GM21423 (cell line): ENCODE data around the gene RND3.

Experiments used
- ATAC-seq: cut with Tn5 transposase; IDR thresholded peaks from one replicate; pipeline ENCODE4 v1.9.1; 2021; ENCODE audit warnings: mild to moderate bottlenecking, moderate library complexity; ENCODE audit not compliant: unreplicated experiment

The RND3 gene

GRCh38 chr2:150476809-150477302, 10.6 kb downstream of the RND3 start:
- ATAC-seq: no peak

- ATAC-seq: no peak
Measured at GRCh38 chr2:150476286-150476685, 11.2 kb downstream of the RND3 start.

GRCh38 chr2:150475479-150476250, 11.8 kb downstream of the RND3 start:
- no peak for ATAC-seq

- ATAC-seq: no peak
Measured at GRCh38 chr2:150474326-150475074, 13.0 kb downstream of the RND3 start.

GRCh38 chr2:150473767-150474166, 13.7 kb downstream of the RND3 start:
- ATAC-seq: no peak

GRCh38 chr2:150472511-150472899, 15.0 kb downstream of the RND3 start:
- ATAC-seq: no peak

GRCh38 chr2:150471813-150472510, 15.5 kb downstream of the RND3 start:
- ATAC-seq: no peak

GRCh38 chr2:150470435-150470834, 17.0 kb downstream of the RND3 start:
- ATAC-seq: no peak

- no peak for ATAC-seq
Measured at GRCh38 chr2:150469706-150470274, 17.7 kb downstream of the RND3 start.

GRCh38 chr2:150468350-150468960, 19.0 kb downstream of the RND3 start:
- ATAC-seq: no peak

- no peak for ATAC-seq
Measured at GRCh38 chr2:150467621-150467963, 19.9 kb downstream of the RND3 start.

GRCh38 chr2:150466741-150467620, 20.5 kb downstream of the RND3 start:
- no peak for ATAC-seq

- ATAC-seq: no peak
Measured at GRCh38 chr2:150465703-150466569, 21.5 kb downstream of the RND3 start.

- no peak for ATAC-seq
Measured at GRCh38 chr2:150464986-150465385, 22.5 kb downstream of the RND3 start.

GRCh38 chr2:150464270-150464669, 23.2 kb downstream of the RND3 start:
- ATAC-seq: no peak

GRCh38 chr2:150462770-150463169, 24.7 kb downstream of the RND3 start:
- ATAC-seq: no peak

- no peak for ATAC-seq
Measured at GRCh38 chr2:150459281-150459680, 28.2 kb downstream of the RND3 start.

- ATAC-seq: no peak
Measured at GRCh38 chr2:150450765-150451164, 36.7 kb downstream of the RND3 start.

- ATAC-seq: no peak
Measured at GRCh38 chr2:150449856-150450255, 37.6 kb downstream of the RND3 start.
